NCI-H524 treated with DMSO at 0.1 percent for 48 hours (cell line): Measurements from ENCODE around the gene RNF169.

Experiments
- DNase-seq: peaks from one replicate; lab custom pipeline; 2025; lab: John Stamatoyannopoulos, UW

The RNF169 gene

DNA sequence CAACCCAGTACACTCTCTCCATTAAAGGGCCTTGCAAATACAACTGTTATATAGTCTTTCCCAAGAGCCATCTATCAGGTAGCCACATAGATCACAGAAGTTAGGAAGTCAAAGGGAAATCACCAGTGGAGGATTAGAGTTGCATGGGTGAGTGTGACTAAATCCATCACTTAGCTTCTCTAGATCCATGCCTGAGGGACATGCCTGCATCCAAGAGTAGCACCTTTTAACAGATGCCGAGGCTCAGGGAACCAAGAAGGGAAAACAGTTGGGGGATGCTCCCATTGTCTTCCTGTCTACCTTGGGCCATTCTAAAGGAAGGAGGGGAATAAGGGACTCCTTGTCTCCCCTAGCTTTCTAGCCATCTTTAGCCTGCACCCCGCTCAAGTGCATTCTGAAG, 122.4 kb downstream of the RNF169 start:
- no peak for DNase-seq

DNA sequence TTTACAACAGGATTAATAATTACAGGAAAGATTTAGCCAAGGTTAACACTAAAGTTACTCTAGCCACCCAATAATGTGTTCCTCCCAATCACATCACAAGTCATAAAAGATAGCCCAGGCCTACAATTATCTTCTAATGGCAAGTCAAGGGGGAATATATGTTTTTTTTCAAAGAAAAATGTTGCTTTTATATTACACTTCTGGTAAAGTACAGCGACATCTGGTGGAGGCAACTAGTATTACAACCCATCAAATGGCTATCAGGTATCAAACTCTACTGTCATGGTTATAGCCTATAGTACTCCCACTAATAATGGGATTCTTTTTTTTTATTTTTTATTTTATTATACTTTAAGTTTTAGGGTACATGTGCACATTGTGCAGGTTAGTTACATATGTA, 128.5 kb downstream of the RNF169 start:
- DNase-seq: no peak
